Neural crest cell (in vitro differentiated cells): ENCODE results near the gene SLIT3. TPM values are rescaled to one million over a fixed set of nuclear protein-coding genes. Genes with fewer than 3 reads are reported as not detected.

Experiments
- DNase-seq: peaks from one replicate; pipeline ENCODE4 v3.0.0; 2021; ENCODE audit warnings: low read depth, mixed read lengths, low spot score
- H3K27ac Mint-ChIP-seq: one replicate; pipeline ENCODE4 v1.8.0; 2021; ENCODE audit warnings: mild to moderate bottlenecking, mixed read lengths; ENCODE audit not compliant: unreplicated experiment
- H3K27me3 Mint-ChIP-seq: 2 replicates; pipeline ENCODE4 v1.8.0; 2021; ENCODE audit warnings: low read depth, mild to moderate bottlenecking, mixed read lengths
- H3K36me3 Mint-ChIP-seq: 2 replicates; pipeline ENCODE4 v1.8.0; 2021; ENCODE audit warnings: low read depth, mild to moderate bottlenecking, mixed read lengths
- H3K4me1 Mint-ChIP-seq: 2 replicates; pipeline ENCODE4 v1.8.0; 2021; ENCODE audit warnings: mixed read lengths
- H3K4me3 Mint-ChIP-seq: one replicate; pipeline ENCODE4 v1.8.0; 2021; ENCODE audit warnings: mild to moderate bottlenecking, mixed read lengths
- H3K9me3 Mint-ChIP-seq: 2 replicates; pipeline ENCODE4 v1.8.0; 2021; ENCODE audit warnings: mixed read lengths
- CTCF ChIP-seq: fragments of 200-600 bp; sonication (generic); conservative IDR thresholded peaks from 2 replicates; pipeline ENCODE4 v1.5.0; 2021; ENCODE audit warnings: antibody characterized with exemption, mild to moderate bottlenecking
- total RNA-seq: library from RNA; stranded (reverse); gene quantifications from 2 replicates; pipeline ENCODE4 v1.2.1, GENCODE V29; 2021

SLIT3 gene
- total RNA-seq, 1 donor from 2014 or later: 13.3 TPM

GRCh38 chr5:169083394-169084018, 217.4 kb downstream of the SLIT3 start:
- H3K27ac Mint-ChIP-seq: peak overlapping the region; percentile 19
- H3K4me1 Mint-ChIP-seq: peaks cover 39% of the 10 kb centered on the region
- DNase-seq: no peak
- no peaks in the 10 kb centered on the region for H3K36me3 Mint-ChIP-seq
- no peaks in the 10 kb centered on the region for H3K27me3 Mint-ChIP-seq
- H3K4me3 Mint-ChIP-seq: no peak overlapping the region
- no peaks in the 10 kb centered on the region for H3K9me3 Mint-ChIP-seq
- TF ChIP-seq CTCF: no peak

GRCh38 chr5:169081000-169081724, 219.8 kb downstream of the SLIT3 start:
- Mint-ChIP-seq H3K4me3 (no peak overlapping the region), H3K4me1 (peaks cover 20% of the 10 kb centered on the region), H3K36me3 (no peaks in the 10 kb centered on the region), H3K27me3 (no peaks in the 10 kb centered on the region), H3K9me3 (no peaks in the 10 kb centered on the region), H3K27ac (peak overlapping the region; percentile 43)
- DNase-seq: no peak
- no peak for TF ChIP-seq CTCF

GRCh38 chr5:169080448-169080911, 220.5 kb downstream of the SLIT3 start:
- Mint-ChIP-seq H3K4me1 (peaks cover 17% of the 10 kb centered on the region), H3K9me3 (no peaks in the 10 kb centered on the region), H3K4me3 (no peak overlapping the region), H3K27ac (no peak overlapping the region), H3K36me3 (no peaks in the 10 kb centered on the region), H3K27me3 (no peaks in the 10 kb centered on the region)
- TF ChIP-seq CTCF: no peak
- DNase-seq: no peak

GRCh38 chr5:169079697-169080096, 221.2 kb downstream of the SLIT3 start:
- no peak for TF ChIP-seq CTCF
- Mint-ChIP-seq H3K27ac (no peak overlapping the region), H3K9me3 (no peaks in the 10 kb centered on the region), H3K36me3 (no peaks in the 10 kb centered on the region), H3K27me3 (no peaks in the 10 kb centered on the region), H3K4me3 (no peak overlapping the region), H3K4me1 (peaks cover 9% of the 10 kb centered on the region)
- no peak for DNase-seq

GRCh38 chr5:169074839-169075238, 226.1 kb downstream of the SLIT3 start:
- Mint-ChIP-seq H3K36me3 (no peaks in the 10 kb centered on the region), H3K27me3 (no peaks in the 10 kb centered on the region), H3K4me3 (no peak overlapping the region), H3K9me3 (peaks cover 4% of the 10 kb centered on the region), H3K4me1 (no peaks in the 10 kb centered on the region), H3K27ac (no peak overlapping the region)
- no peak for DNase-seq
- no peak for TF ChIP-seq CTCF
